Measurements from ENCODE around the gene RAB11FIP4. TPM values are rescaled to one million over a fixed set of nuclear protein-coding genes. Genes with fewer than 3 reads are reported as not detected.

Gene RAB11FIP4
- total RNA-seq, 1 experiment from 2014 or later, result 15.1 TPM

GRCh38 chr17:31472137-31472536, 80.7 kb downstream of the RAB11FIP4 start:
- ChIA-PET RAD21 (ENCODE audit: low non-redundant PET in 1 of 2, low total read pairs in 2 of 2, uncharacterized antibody in 2 of 2, unreplicated experiment in 2 of 2) (no interaction called here), POLR2A (no interaction called here), CTCF (no interaction called here)
- Histone ChIP-seq H3K4me2 (ENCODE audit: low read length) (no peak overlapping the region), H3K9me3 (ENCODE audit: control insufficient read depth in 1 of 2, insufficient read depth in 1 of 2, low read depth in 1 of 2, low read length in 2 of 2) (no peaks in the 10 kb centered on the region), H3K36me3 (ENCODE audit: control insufficient read depth in 1 of 2, insufficient read depth in 2 of 2, low read length in 2 of 2) (no peaks in the 10 kb centered on the region), H3K4me3 (replicated peaks in 1 of 2; ENCODE audit: low read depth in 1 of 2, low read length in 2 of 2) (no peak overlapping the region), H3K4me1 (ENCODE audit: control insufficient read depth in 1 of 2, insufficient read depth in 2 of 2, low read length in 2 of 2) (peaks cover 0 to 5% of the 10 kb centered on the region in 2 experiments; a peak in 1 of 4 replicates), H2AFZ (ENCODE audit: low read depth, low read length, poor library complexity, severe bottlenecking) (no peak overlapping the region), H3K27me3 (ENCODE audit: insufficient read depth, low read length) (peaks cover 3% of the 10 kb centered on the region; the same call in 1 of the 2 replicates), H4K20me1 (ENCODE audit: insufficient read depth) (no peaks in the 10 kb centered on the region), H3K79me2 (ENCODE audit: insufficient read depth, low read length) (no peaks in the 10 kb centered on the region), H3K27ac (ENCODE audit: low read depth, low read length) (no peak overlapping the region), H3K9me2 (ENCODE audit: insufficient read depth) (no peaks in the 10 kb centered on the region), H3K9ac (ENCODE audit: low read length) (no peak overlapping the region)
- DNase-seq (ENCODE audit: low read depth, low spot score), result no peak
- BruUV-seq (replicated peaks), result no TSS peak
- no peak for ATAC-seq
- intact Hi-C loops (cut with micrococcal nuclease), result no loop called here
- TF ChIP-seq EZH2phosphoT487 (IDR thresholded peaks at IDR 0.05; ENCODE audit: borderline replicate concordance), result no peak
- TF ChIP-seq JUND (IDR thresholded peaks at IDR 0.05), result no peak
- TF ChIP-seq CEBPB (IDR thresholded peaks at IDR 0.05; ENCODE audit: low read depth), result no peak
- TF ChIP-seq TCF7L2 (IDR thresholded peaks at IDR 0.05; ENCODE audit: borderline replicate concordance, extremely low read depth, insufficient read depth, insufficient read length), result no peak
- TF ChIP-seq EGR1 (IDR thresholded peaks at IDR 0.05; ENCODE audit: low read depth), result no peak
- TF ChIP-seq ELF1 (IDR thresholded peaks at IDR 0.05; ENCODE audit: borderline replicate concordance, low read depth), result no peak
- TF ChIP-seq REST (IDR thresholded peaks at IDR 0.05; ENCODE audit: low read depth), result no peak
- no peak for TF ChIP-seq FOSL1 (IDR thresholded peaks at IDR 0.05; ENCODE audit: low read depth)

All from HCT116 (cell line).